ENCODE results near the gene MCTS1.
"Not testable (repeated sequence)": the region's sequence is repeated elsewhere in the genome, so short reads cannot be mapped to it uniquely, and the experiment has no call there.

The MCTS1 gene

GRCh38 chrX:120570011-120570600, 33.8 kb upstream of the MCTS1 start:
- Histone ChIP-seq H3K9me3 (ENCODE audit: insufficient read depth, low read depth, low read length) (no peaks in the 10 kb centered on the region), H3K9ac (ENCODE audit: low read depth, low read length) (no peak overlapping the region), H3K36me3 (ENCODE audit: insufficient read depth, low read depth, low read length) (no peaks in the 10 kb centered on the region), H3K4me1 (ENCODE audit: insufficient read depth, low read length) (no peaks in the 10 kb centered on the region), H3K27ac (ENCODE audit: low read length) (no peak overlapping the region), H3K27me3 (ENCODE audit: insufficient read depth, low read length) (no peaks in the 10 kb centered on the region), H3K4me3 (ENCODE audit: low read length) (no peak overlapping the region)

- not testable (repeated sequence) for H3K4me1 ChIP-seq (ENCODE audit: insufficient read depth, low read length); H3K27ac ChIP-seq (ENCODE audit: low read length); H3K9ac ChIP-seq (ENCODE audit: low read depth, low read length); H3K4me3 ChIP-seq (ENCODE audit: low read length); H3K9me3 ChIP-seq (ENCODE audit: insufficient read depth, low read depth, low read length); H3K36me3 ChIP-seq (ENCODE audit: insufficient read depth, low read depth, low read length); H3K27me3 ChIP-seq (ENCODE audit: insufficient read depth, low read length)
Measured at GRCh38 chrX:120573806-120574205, 30.1 kb upstream of the MCTS1 start.

- no peaks in the 10 kb centered on the region for H3K27me3 ChIP-seq (ENCODE audit: insufficient read depth, low read length)
- no peaks in the 10 kb centered on the region for H3K36me3 ChIP-seq (ENCODE audit: insufficient read depth, low read depth, low read length)
- H3K9ac ChIP-seq (ENCODE audit: low read depth, low read length): no peak overlapping the region
- no peaks in the 10 kb centered on the region for H3K4me1 ChIP-seq (ENCODE audit: insufficient read depth, low read length)
- no peak overlapping the region for H3K4me3 ChIP-seq (ENCODE audit: low read length)
- no peak overlapping the region for H3K27ac ChIP-seq (ENCODE audit: low read length)
- no peaks in the 10 kb centered on the region for H3K9me3 ChIP-seq (ENCODE audit: insufficient read depth, low read depth, low read length)
Measured at GRCh38 chrX:120575379-120576114, 28.4 kb upstream of the MCTS1 start.

- Histone ChIP-seq H3K27me3 (ENCODE audit: insufficient read depth, low read length) (no peaks in the 10 kb centered on the region), H3K4me1 (ENCODE audit: insufficient read depth, low read length) (no peaks in the 10 kb centered on the region), H3K4me3 (ENCODE audit: low read length) (no peak overlapping the region), H3K27ac (ENCODE audit: low read length) (no peak overlapping the region), H3K9me3 (ENCODE audit: insufficient read depth, low read depth, low read length) (no peaks in the 10 kb centered on the region), H3K9ac (ENCODE audit: low read depth, low read length) (no peak overlapping the region), H3K36me3 (ENCODE audit: insufficient read depth, low read depth, low read length) (no peaks in the 10 kb centered on the region)
Measured at GRCh38 chrX:120585702-120586101, 18.2 kb upstream of the MCTS1 start.

- Histone ChIP-seq H3K4me3 (ENCODE audit: low read length) (peak overlapping the region; percentile 95), H3K36me3 (ENCODE audit: insufficient read depth, low read depth, low read length) (peaks cover 4% of the 10 kb centered on the region; the same call in 1 of the 2 replicates), H3K27ac (ENCODE audit: low read length) (peak overlapping the region; percentile 76), H3K27me3 (ENCODE audit: insufficient read depth, low read length) (no peaks in the 10 kb centered on the region), H3K9me3 (ENCODE audit: insufficient read depth, low read depth, low read length) (no peaks in the 10 kb centered on the region), H3K9ac (ENCODE audit: low read depth, low read length) (peak overlapping the region; percentile 86), H3K4me1 (ENCODE audit: insufficient read depth, low read length) (no peaks in the 10 kb centered on the region)
Measured at GRCh38 chrX:120604361-120604782, 471 bp downstream of the MCTS1 start.

GRCh38 chrX:120612086-120612485, 8.2 kb downstream of the MCTS1 start:
- Histone ChIP-seq H3K36me3 (ENCODE audit: insufficient read depth, low read depth, low read length) (peaks cover 24% of the 10 kb centered on the region; the same call in 1 of the 2 replicates), H3K27ac (ENCODE audit: low read length) (no peak overlapping the region), H3K4me3 (ENCODE audit: low read length) (no peak overlapping the region), H3K9ac (ENCODE audit: low read depth, low read length) (no peak overlapping the region), H3K4me1 (ENCODE audit: insufficient read depth, low read length) (no peaks in the 10 kb centered on the region), H3K9me3 (ENCODE audit: insufficient read depth, low read depth, low read length) (no peaks in the 10 kb centered on the region), H3K27me3 (ENCODE audit: insufficient read depth, low read length) (no peaks in the 10 kb centered on the region)

GRCh38 chrX:120614816-120615215, 10.9 kb downstream of the MCTS1 start:
- no peaks in the 10 kb centered on the region for H3K9me3 ChIP-seq (ENCODE audit: insufficient read depth, low read depth, low read length)
- no peak overlapping the region for H3K4me3 ChIP-seq (ENCODE audit: low read length)
- no peaks in the 10 kb centered on the region for H3K27me3 ChIP-seq (ENCODE audit: insufficient read depth, low read length)
- H3K9ac ChIP-seq (ENCODE audit: low read depth, low read length): no peak overlapping the region
- H3K27ac ChIP-seq (ENCODE audit: low read length): no peak overlapping the region
- no peaks in the 10 kb centered on the region for H3K4me1 ChIP-seq (ENCODE audit: insufficient read depth, low read length)
- peaks cover 20% of the 10 kb centered on the region; the same call in 1 of the 2 replicates for H3K36me3 ChIP-seq (ENCODE audit: insufficient read depth, low read depth, low read length)

GRCh38 chrX:120617996-120618630, 14.2 kb downstream of the MCTS1 start:
- Histone ChIP-seq H3K36me3 (ENCODE audit: insufficient read depth, low read depth, low read length) (peaks cover 15% of the 10 kb centered on the region; the same call in 1 of the 2 replicates), H3K4me1 (ENCODE audit: insufficient read depth, low read length) (no peaks in the 10 kb centered on the region), H3K9me3 (ENCODE audit: insufficient read depth, low read depth, low read length) (no peaks in the 10 kb centered on the region), H3K27ac (ENCODE audit: low read length) (no peak overlapping the region), H3K9ac (ENCODE audit: low read depth, low read length) (no peak overlapping the region), H3K4me3 (ENCODE audit: low read length) (no peak overlapping the region), H3K27me3 (ENCODE audit: insufficient read depth, low read length) (no peaks in the 10 kb centered on the region)

GRCh38 chrX:120625371-120625770, 21.5 kb downstream of the MCTS1 start:
- no peak overlapping the region for H3K9ac ChIP-seq (ENCODE audit: low read depth, low read length)
- no peak overlapping the region for H3K27ac ChIP-seq (ENCODE audit: low read length)
- no peak overlapping the region for H3K4me3 ChIP-seq (ENCODE audit: low read length)
- H3K36me3 ChIP-seq (ENCODE audit: insufficient read depth, low read depth, low read length): no peaks in the 10 kb centered on the region
- no peaks in the 10 kb centered on the region for H3K4me1 ChIP-seq (ENCODE audit: insufficient read depth, low read length)
- no peaks in the 10 kb centered on the region for H3K9me3 ChIP-seq (ENCODE audit: insufficient read depth, low read depth, low read length)
- H3K27me3 ChIP-seq (ENCODE audit: insufficient read depth, low read length): no peaks in the 10 kb centered on the region

- H3K9ac ChIP-seq (ENCODE audit: low read depth, low read length): peak within 1 kb of the TSS; percentile 82; the same call in 1 of the 2 replicates
- no peaks in the 10 kb centered on the region for H3K4me1 ChIP-seq (ENCODE audit: insufficient read depth, low read length)
- no peak within 1 kb of the TSS for H3K27ac ChIP-seq (ENCODE audit: low read length)
- H3K9me3 ChIP-seq (ENCODE audit: insufficient read depth, low read depth, low read length): no peaks in the 10 kb centered on the region
- H3K36me3 ChIP-seq (ENCODE audit: insufficient read depth, low read depth, low read length): no peaks in the 10 kb centered on the region
- peak within 1 kb of the TSS; percentile 86 for H3K4me3 ChIP-seq (ENCODE audit: low read length)
- no peaks in the 10 kb centered on the region for H3K27me3 ChIP-seq (ENCODE audit: insufficient read depth, low read length)
Measured at GRCh38 chrX:120629667-120630537, 26.0 kb downstream of the MCTS1 start, which contains the start of gene C1GALT1C1. Gene C1GALT1C1 (minus strand): TSS chrX:120630054. CDS start chrX:120627166, 2,888 bp downstream.

GRCh38 chrX:120638619-120639018, 34.7 kb downstream of the MCTS1 start:
- no peaks in the 10 kb centered on the region for H3K36me3 ChIP-seq (ENCODE audit: insufficient read depth, low read depth, low read length)
- no peak overlapping the region for H3K9ac ChIP-seq (ENCODE audit: low read depth, low read length)
- no peaks in the 10 kb centered on the region for H3K27me3 ChIP-seq (ENCODE audit: insufficient read depth, low read length)
- H3K4me1 ChIP-seq (ENCODE audit: insufficient read depth, low read length): no peaks in the 10 kb centered on the region
- H3K9me3 ChIP-seq (ENCODE audit: insufficient read depth, low read depth, low read length): no peaks in the 10 kb centered on the region
- H3K27ac ChIP-seq (ENCODE audit: low read length): no peak overlapping the region
- no peak overlapping the region for H3K4me3 ChIP-seq (ENCODE audit: low read length)
